Liver (tissue), 3 donors: ENCODE measurements around the gene EME1.

Experiments used
- ATF3 ChIP-seq: IDR thresholded peaks from 2 replicates; pipeline ENCODE4 v1.6.1; 2016; ENCODE audit warnings: antibody characterized with exemption
- CTCF ChIP-seq: fragments of 150-350 bp; IDR thresholded peaks from 2 replicates; pipeline ENCODE4 v1.5.1; 2017; ENCODE audit warnings: improper control_type of control experiment, low read depth, low read length; ENCODE audit not compliant: missing input control
- FOXA1 ChIP-seq: IDR thresholded peaks from 2 replicates; pipeline ENCODE4 v1.6.1; 2016; ENCODE audit warnings: antibody characterized with exemption
- FOXA2 ChIP-seq: IDR thresholded peaks from 2 replicates; pipeline ENCODE4 v1.6.1; 2016; ENCODE audit warnings: antibody characterized with exemption
- GABPA ChIP-seq, 2 donors: IDR thresholded peaks in 1 of 2; conservative IDR thresholded peaks in 1 of 2; 2 replicates each; pipeline ENCODE4 v1.6.1; 2016; ENCODE audit warnings: antibody characterized with exemption in 2 of 2, mild to moderate bottlenecking in 1 of 2, moderate library complexity in 1 of 2
- JUND ChIP-seq, 2 donors: IDR thresholded peaks; 2 replicates each; pipeline ENCODE4 v1.6.1; 2016; ENCODE audit warnings: antibody characterized with exemption in 2 of 2
- RAD21 ChIP-seq, 2 donors: IDR thresholded peaks; 2 replicates each; pipeline ENCODE4 v1.6.1; 2016; ENCODE audit warnings: antibody characterized with exemption in 2 of 2, mild to moderate bottlenecking in 2 of 2
- REST ChIP-seq: IDR thresholded peaks from 2 replicates; pipeline ENCODE4 v1.6.1; 2016; ENCODE audit warnings: antibody characterized with exemption, mild to moderate bottlenecking
- RXRA ChIP-seq, 2 donors: IDR thresholded peaks; 2 replicates each; pipeline ENCODE4 v1.6.1; 2017 to 2018; ENCODE audit warnings: antibody characterized with exemption in 2 of 2, mild to moderate bottlenecking in 1 of 2
- SP1 ChIP-seq: IDR thresholded peaks from 2 replicates; pipeline ENCODE4 v1.6.1; 2018; ENCODE audit warnings: antibody characterized with exemption, mild to moderate bottlenecking
- TAF1 ChIP-seq: conservative IDR thresholded peaks from 2 replicates; pipeline ENCODE4 v1.6.1; 2016; ENCODE audit warnings: antibody characterized with exemption, mild to moderate bottlenecking
- YY1 ChIP-seq: IDR thresholded peaks from 2 replicates; pipeline ENCODE4 v1.6.1; 2016; ENCODE audit warnings: antibody characterized with exemption, mild to moderate bottlenecking
- donor health status: healthy.
- donor health status: healthy.

GRCh38 chr17:50347894-50348291 is 25.1 kb upstream of the EME1 start:
- TF ChIP-seq TAF1 (no peak), GABPA (IDR thresholded peaks at IDR 0.05 in 1 of 2, conservative IDR thresholded peaks at IDR 0.05 in 1 of 2) (no peak), CTCF (no peak), FOXA1 (no peak), FOXA2 (no peak), RAD21 (IDR thresholded peaks at IDR 0.05) (no peak), JUND (IDR thresholded peaks at IDR 0.05) (no peak), RXRA (IDR thresholded peaks at IDR 0.05) (no peak), ATF3 (no peak), SP1 (no peak), YY1 (no peak), REST (no peak)
